TTC549 (cell line): Measurements from ENCODE around the gene NOTCH1.

Experiments
- FAIRE-seq: peaks from 2 replicates; lab custom pipeline; 2012; peaks lifted over from hg19 to GRCh38; lab: Jason Lieb, UNC

The NOTCH1 gene

DNA sequence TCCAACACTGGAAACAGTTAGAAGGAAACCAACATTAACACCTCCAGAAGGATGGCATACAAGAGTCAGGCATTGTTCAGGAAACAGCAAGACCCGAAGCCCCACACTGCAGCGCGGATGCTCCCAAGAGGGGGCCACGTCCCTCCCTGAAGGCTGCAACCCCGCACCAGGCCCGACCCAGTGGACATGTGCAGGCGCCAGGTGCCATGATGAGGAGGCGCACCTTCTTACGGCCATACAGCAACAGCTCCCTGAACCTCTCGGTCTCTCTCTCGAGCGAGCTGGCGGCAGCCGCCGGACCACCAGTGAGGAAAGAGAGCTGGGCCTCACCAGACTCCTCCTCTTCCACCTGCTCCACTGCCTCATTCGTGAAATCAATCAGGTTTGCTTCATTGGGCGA is 83.2 kb downstream of the NOTCH1 start:
- no peak for FAIRE-seq

- no peak for FAIRE-seq
Observed at GRCh38 chr9:136460772-136461325, 85.0 kb downstream of the NOTCH1 start.

DNA sequence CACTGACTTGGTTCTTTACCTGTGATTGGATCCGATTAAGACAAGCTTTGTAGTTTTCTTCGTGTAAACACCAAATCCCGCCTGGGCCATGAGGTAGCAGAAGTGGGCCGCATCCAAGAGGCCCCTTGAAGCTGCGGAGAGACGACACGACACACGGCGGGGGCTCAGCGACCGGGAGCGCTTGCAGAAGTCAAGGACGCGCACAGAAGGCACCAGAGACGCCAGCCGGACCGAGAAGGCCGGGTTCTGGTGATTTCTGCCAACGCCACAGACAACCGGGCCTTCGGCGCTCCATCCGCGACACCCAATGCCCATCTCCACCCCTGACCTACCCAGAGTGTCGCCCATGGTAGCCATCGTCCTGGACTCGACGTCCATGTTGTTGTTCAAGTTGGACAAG is 86.4 kb downstream of the NOTCH1 start:
- no peak for FAIRE-seq

DNA sequence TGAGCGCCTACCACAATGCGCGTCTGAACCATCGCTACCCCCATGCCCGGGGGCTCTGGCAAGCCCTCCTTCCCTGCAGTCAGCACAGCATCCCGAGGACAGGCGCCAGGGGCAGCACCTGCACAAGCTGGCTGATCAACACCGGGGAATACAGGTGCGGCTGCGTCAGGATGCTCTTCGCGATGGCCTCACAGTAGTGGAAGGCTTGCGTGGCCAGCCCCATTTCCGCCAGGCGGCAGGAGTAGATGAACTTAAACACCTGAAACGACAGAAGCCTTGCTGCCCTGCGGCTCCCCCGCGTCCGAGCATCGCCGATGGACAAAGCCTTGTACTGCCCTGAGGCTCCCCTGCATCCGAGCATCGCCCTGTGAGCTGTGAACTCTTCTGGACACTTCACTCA is 88.5 kb downstream of the NOTCH1 start:
- FAIRE-seq: no peak

GRCh38 chr9:136456258-136456657 is 89.6 kb downstream of the NOTCH1 start:
- no peak for FAIRE-seq

GRCh38 chr9:136455043-136456002 is 90.5 kb downstream of the NOTCH1 start:
- no peak for FAIRE-seq

DNA sequence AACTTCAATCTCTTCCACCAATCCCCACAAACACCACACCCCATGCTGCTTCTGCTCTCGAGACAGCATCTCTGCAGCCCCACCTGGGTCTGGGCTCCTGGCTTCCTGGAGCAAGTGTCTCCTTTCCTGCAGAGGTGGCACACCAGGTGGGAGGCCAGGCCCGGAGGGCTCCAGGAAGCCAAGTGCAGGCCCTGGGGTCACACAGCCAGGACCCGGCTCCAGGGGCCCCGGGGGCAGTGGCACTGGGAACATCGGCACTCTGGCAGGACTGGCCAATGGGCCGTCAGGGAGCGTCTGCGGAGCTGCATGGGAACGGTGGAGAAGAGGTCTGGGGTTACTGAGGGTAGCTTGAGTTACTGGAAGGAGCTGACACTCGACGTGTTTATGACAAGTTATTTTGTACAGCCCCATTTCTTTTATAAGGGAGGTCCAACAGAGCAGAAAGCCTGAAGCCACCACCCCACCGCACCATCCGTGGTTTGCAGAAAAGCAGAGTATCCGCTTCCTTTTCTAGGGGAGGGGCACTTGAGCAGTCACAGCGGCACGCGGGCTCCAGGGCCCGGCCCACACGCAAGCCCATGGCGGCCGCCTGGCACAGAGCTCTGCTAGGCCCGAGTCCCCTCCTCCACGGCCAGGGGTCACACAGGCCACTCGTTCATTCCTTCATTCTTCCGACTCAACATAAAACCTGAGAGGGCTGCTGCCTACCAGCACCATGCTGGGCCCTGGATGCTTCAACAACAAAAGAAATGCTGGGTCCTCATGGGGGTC is 91.6 kb downstream of the NOTCH1 start:
- FAIRE-seq: no peak

GRCh38 chr9:136453326-136453725 is 92.5 kb downstream of the NOTCH1 start:
- FAIRE-seq: no peak

DNA sequence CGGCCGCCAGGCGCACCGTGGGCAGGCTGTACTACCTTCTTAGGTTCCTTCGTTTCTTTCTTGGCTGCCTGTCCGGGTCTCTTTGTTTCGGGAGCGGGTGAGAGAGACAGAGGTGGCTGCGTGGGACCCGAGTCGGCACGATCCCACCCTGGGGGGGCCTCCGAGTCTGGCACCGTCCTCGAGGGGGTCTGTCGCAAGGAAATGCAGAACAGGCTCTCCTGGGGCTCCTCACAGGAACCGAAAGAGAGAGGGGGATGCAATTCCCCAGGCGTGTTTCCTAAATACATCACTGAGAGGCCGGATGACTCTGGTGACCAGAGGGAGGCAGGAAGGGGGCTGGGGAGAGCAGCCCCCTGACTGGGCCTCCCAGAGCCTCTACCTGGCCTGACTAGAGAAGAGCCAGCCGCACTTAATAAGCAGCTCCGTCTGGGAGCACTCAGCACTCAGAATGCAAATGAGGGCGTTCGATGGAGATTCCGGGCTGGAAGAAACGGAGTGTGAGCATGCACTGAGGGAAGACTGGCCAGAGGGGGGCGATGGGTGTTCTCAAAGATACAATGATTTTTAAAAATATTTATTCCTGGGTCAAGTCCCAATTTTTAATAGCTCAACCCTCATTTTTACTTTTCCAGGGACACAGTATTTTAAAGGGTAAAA is 94.5 kb downstream of the NOTCH1 start:
- no peak for FAIRE-seq

GRCh38 chr9:136448655-136449054 is 97.2 kb downstream of the NOTCH1 start:
- no peak for FAIRE-seq

DNA sequence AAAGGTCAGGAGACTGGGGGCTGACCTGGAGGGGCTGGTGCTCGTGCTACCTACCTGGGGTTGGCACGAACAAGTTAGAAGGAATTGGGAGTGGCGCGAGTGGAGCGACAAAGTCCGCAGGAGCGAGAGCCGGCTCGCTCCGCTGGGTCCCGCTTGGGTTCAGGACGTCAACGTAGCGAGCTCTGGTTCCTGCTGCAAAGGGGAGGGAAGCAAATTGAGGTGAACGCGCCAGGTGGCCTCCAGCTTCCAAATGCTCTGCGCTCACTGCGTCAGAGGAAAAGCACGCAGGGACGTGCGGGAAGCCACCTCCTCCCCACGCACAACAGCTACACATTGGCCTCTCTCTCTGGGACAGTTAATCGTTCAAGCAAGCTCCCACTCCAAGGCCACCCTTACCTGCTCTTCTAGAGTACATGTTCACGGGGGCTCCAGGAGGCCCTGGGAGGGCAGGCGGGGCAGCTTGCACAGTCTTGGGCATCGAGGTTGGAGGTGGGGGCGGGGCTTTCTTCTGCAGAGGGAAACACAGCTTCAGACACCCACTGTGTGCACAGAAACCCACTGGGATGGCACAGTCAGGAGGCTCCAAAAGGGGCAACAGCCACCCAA is 98.6 kb downstream of the NOTCH1 start:
- FAIRE-seq: no peak

- no peak for FAIRE-seq
Observed at GRCh38 chr9:136445799-136446198, 100.0 kb downstream of the NOTCH1 start.
